Measurements from ENCODE around the gene OR6X1. TPM values are rescaled to one million over a fixed set of nuclear protein-coding genes. Genes with fewer than 3 reads are reported as not detected.

Gene OR6X1, protein sequence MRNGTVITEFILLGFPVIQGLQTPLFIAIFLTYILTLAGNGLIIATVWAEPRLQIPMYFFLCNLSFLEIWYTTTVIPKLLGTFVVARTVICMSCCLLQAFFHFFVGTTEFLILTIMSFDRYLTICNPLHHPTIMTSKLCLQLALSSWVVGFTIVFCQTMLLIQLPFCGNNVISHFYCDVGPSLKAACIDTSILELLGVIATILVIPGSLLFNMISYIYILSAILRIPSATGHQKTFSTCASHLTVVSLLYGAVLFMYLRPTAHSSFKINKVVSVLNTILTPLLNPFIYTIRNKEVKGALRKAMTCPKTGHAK
- total RNA-seq (not detected), polyA plus RNA-seq (ENCODE audit: insufficient read length in 6 of 6) (not detected)
- long read RNA-seq, donor 1 = 0 reads
- long read RNA-seq, donor 2 = 0 reads
- long read RNA-seq, donor 3 = 0 reads
- long read RNA-seq, donor 4 = 0 reads
- long read RNA-seq, donor 5 = 0 reads
- long read RNA-seq, donor 6 = 0 reads
- long read RNA-seq, donor 7 = 0 reads
- long read RNA-seq, donor 8 = 0 reads
- long read RNA-seq, donor 9 = 0 reads
- long read RNA-seq, donor 10 = 0 reads
- long read RNA-seq, donor 11 = 0 reads
- long read RNA-seq, donor 12 = 0 reads

GRCh38 chr11:123754101-123754568 lies at the start of gene OR6X1:
TSS of gene OR6X1 (minus strand) at chr11:123754518. CDS start at chr11:123754518, 0 bp downstream.
- TF ChIP-seq, protein P1, sequence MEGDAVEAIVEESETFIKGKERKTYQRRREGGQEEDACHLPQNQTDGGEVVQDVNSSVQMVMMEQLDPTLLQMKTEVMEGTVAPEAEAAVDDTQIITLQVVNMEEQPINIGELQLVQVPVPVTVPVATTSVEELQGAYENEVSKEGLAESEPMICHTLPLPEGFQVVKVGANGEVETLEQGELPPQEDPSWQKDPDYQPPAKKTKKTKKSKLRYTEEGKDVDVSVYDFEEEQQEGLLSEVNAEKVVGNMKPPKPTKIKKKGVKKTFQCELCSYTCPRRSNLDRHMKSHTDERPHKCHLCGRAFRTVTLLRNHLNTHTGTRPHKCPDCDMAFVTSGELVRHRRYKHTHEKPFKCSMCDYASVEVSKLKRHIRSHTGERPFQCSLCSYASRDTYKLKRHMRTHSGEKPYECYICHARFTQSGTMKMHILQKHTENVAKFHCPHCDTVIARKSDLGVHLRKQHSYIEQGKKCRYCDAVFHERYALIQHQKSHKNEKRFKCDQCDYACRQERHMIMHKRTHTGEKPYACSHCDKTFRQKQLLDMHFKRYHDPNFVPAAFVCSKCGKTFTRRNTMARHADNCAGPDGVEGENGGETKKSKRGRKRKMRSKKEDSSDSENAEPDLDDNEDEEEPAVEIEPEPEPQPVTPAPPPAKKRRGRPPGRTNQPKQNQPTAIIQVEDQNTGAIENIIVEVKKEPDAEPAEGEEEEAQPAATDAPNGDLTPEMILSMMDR (IDR thresholded peaks at IDR 0.05) = no peak
- no peaks in the 10 kb centered on the region for H3K9me3 ChIP-seq
- H3K4me1 ChIP-seq = no peaks in the 10 kb centered on the region
- H3K4me3 ChIP-seq = no peak within 1 kb of the TSS
- ATAC-seq (no peak), DNase-seq (no peak)
- no peak within 1 kb of the TSS for H3K27ac ChIP-seq
- H3K36me3 ChIP-seq = no peaks in the 10 kb centered on the region
- H3K27me3 ChIP-seq = no peaks in the 10 kb centered on the region
- intact Hi-C loops (cut with DNase I) = no loop called here

GRCh38 chr11:123801765-123802164 lies 47.4 kb upstream of the OR6X1 start:
- DNase-seq = no peak
- H3K27me3 ChIP-seq = no peaks in the 10 kb centered on the region
- no peaks in the 10 kb centered on the region for H3K9me3 ChIP-seq
- H3K4me1 ChIP-seq = no peaks in the 10 kb centered on the region
- H3K27ac ChIP-seq = no peak overlapping the region
- no peak overlapping the region for H3K4me3 ChIP-seq
- H3K36me3 ChIP-seq = no peaks in the 10 kb centered on the region
- TF ChIP-seq, protein P1 (IDR thresholded peaks at IDR 0.05) = no peak
- no peak for ATAC-seq
- intact Hi-C loops (cut with DNase I) = no loop called here

- TF ChIP-seq, protein P1 (IDR thresholded peaks at IDR 0.05) = no peak
- intact Hi-C loops (cut with DNase I) = no loop called here
- H3K36me3 ChIP-seq = no peaks in the 10 kb centered on the region
- no peaks in the 10 kb centered on the region for H3K4me1 ChIP-seq
- no peaks in the 10 kb centered on the region for H3K9me3 ChIP-seq
- no peak for ATAC-seq
- no peak overlapping the region for H3K4me3 ChIP-seq
- no peak for DNase-seq
- no peak overlapping the region for H3K27ac ChIP-seq
- no peaks in the 10 kb centered on the region for H3K27me3 ChIP-seq
Observed at GRCh38 chr11:123800036-123800435, 45.7 kb upstream of the OR6X1 start.

- Histone ChIP-seq H3K4me3 (no peak overlapping the region), H3K36me3 (no peaks in the 10 kb centered on the region), H3K4me1 (no peaks in the 10 kb centered on the region), H3K27me3 (no peaks in the 10 kb centered on the region), H3K27ac (no peak overlapping the region), H3K9me3 (no peaks in the 10 kb centered on the region)
- no peak for ATAC-seq
- intact Hi-C loops (cut with DNase I) = no loop called here
- DNase-seq = no peak
- TF ChIP-seq, protein P1 (IDR thresholded peaks at IDR 0.05) = no peak
Observed at GRCh38 chr11:123799438-123799837, 45.1 kb upstream of the OR6X1 start.

GRCh38 chr11:123798513-123799252 lies 44.4 kb upstream of the OR6X1 start:
- no peaks in the 10 kb centered on the region for H3K9me3 ChIP-seq
- H3K27ac ChIP-seq = no peak overlapping the region
- TF ChIP-seq, protein P1 (IDR thresholded peaks at IDR 0.05) = no peak
- H3K4me1 ChIP-seq = no peaks in the 10 kb centered on the region
- no peak overlapping the region for H3K4me3 ChIP-seq
- intact Hi-C loops (cut with DNase I) = no loop called here
- no peak for DNase-seq
- no peak for ATAC-seq
- no peaks in the 10 kb centered on the region for H3K27me3 ChIP-seq
- H3K36me3 ChIP-seq = no peaks in the 10 kb centered on the region

Data from left lung (tissue), 14 donors.